Stimulated activated CD8-positive, alpha-beta memory T cell treated with anti-CD3 and anti-CD28 coated beads, Interleukin-2, amount 100 ng/mL, for 48 hours (primary cell): ENCODE measurements around the gene JTB.
"Not testable (repeated sequence)": the region's sequence is repeated elsewhere in the genome, so short reads cannot be mapped to it uniquely, and the experiment has no call there.

Experiments used
- DNase-seq, 2 donors: peaks; one replicate each; pipeline ENCODE4 v3.0.0-alpha.2; 2020; ENCODE audit warnings: low read depth in 2 of 2

The JTB gene

GRCh38 chr1:153977250-153978240 lies at the start of gene JTB:
Gene JTB (minus strand): TSS chr1:153977674. CDS start chr1:153977252, 422 bp downstream.
- DNase-seq = peak; percentile 74 to 78

- DNase-seq = no peak
These were observed 42.5 kb upstream of the JTB start for GRCh38 chr1:154019940-154020339.

- DNase-seq = no peak
These were observed 41.8 kb upstream of the JTB start for GRCh38 chr1:154019269-154019668.

- no peak for DNase-seq
These were observed 36.9 kb upstream of the JTB start for GRCh38 chr1:154014154-154014907.

- DNase-seq = not testable (repeated sequence)
These were observed 35.1 kb upstream of the JTB start for GRCh38 chr1:154012543-154012942.

- no peak for DNase-seq
These were observed 34.7 kb upstream of the JTB start for GRCh38 chr1:154012129-154012528.

- DNase-seq = no peak
These were observed 28.7 kb upstream of the JTB start for GRCh38 chr1:154006136-154006535.

- no peak for DNase-seq
These were observed 22.9 kb upstream of the JTB start for GRCh38 chr1:154000420-154000819.

GRCh38 chr1:153996882-153997281 lies 19.4 kb upstream of the JTB start:
- DNase-seq = not testable (repeated sequence)

- DNase-seq = no peak
These were observed 18.2 kb upstream of the JTB start for GRCh38 chr1:153995640-153996039.

- DNase-seq = no peak
These were observed 17.7 kb upstream of the JTB start for GRCh38 chr1:153995202-153995601.

- DNase-seq = no peak
These were observed 14.3 kb upstream of the JTB start for GRCh38 chr1:153991806-153992205.

- DNase-seq = no peak
These were observed 13.7 kb upstream of the JTB start for GRCh38 chr1:153991151-153991630.

GRCh38 chr1:153990468-153991150 lies 13.1 kb upstream of the JTB start, which contains the start of gene RPS27:
Gene RPS27 (plus strand): TSS chr1:153990762. CDS start chr1:153990797, 35 bp downstream.
- peak; percentile 64 to 67 for DNase-seq

GRCh38 chr1:153987621-153988020 lies 10.1 kb upstream of the JTB start:
- DNase-seq = no peak

- no peak for DNase-seq
These were observed 8.7 kb upstream of the JTB start, which contains the start of gene RAB13 for GRCh38 chr1:153985941-153986761. Gene RAB13 (minus strand): TSS chr1:153986339. CDS start chr1:153986236, 103 bp downstream.

GRCh38 chr1:153985341-153985912 lies 8.0 kb upstream of the JTB start:
- peak; percentile 38 to 43 for DNase-seq

- no peak for DNase-seq
These were observed 6.8 kb upstream of the JTB start for GRCh38 chr1:153984123-153984894.

GRCh38 chr1:153981735-153982134 lies 4.3 kb upstream of the JTB start:
- DNase-seq = not testable (repeated sequence)

- not testable (repeated sequence) for DNase-seq
These were observed 1.6 kb upstream of the JTB start for GRCh38 chr1:153979091-153979490.
